AML-193 (cell line): ENCODE data around the gene JARID2.
"Not testable (repeated sequence)": the region's sequence is repeated elsewhere in the genome, so short reads cannot be mapped to it uniquely, and the experiment has no call there.

ENCODE experiments used
- DNase-seq, 2 experiments: peaks; one replicate each; lab custom pipeline; 2025; lab: John Stamatoyannopoulos, UW

JARID2 gene

GRCh38 chr6:15310680-15311079 is 64.8 kb downstream of the JARID2 start:
- DNase-seq, result no peak

GRCh38 chr6:15312500-15312899 is 66.6 kb downstream of the JARID2 start:
- DNase-seq, result peak in 1 of 2 experiments; percentile 23

- DNase-seq, result no peak
Observed at GRCh38 chr6:15313367-15313766, 67.5 kb downstream of the JARID2 start.

- DNase-seq, result no peak
Observed at GRCh38 chr6:15316754-15317153, 70.9 kb downstream of the JARID2 start.

GRCh38 chr6:15317251-15317650 is 71.4 kb downstream of the JARID2 start:
- DNase-seq, result no peak

- no peak for DNase-seq
Observed at GRCh38 chr6:15317934-15318902, 72.3 kb downstream of the JARID2 start.

- no peak for DNase-seq
Observed at GRCh38 chr6:15319677-15320076, 73.8 kb downstream of the JARID2 start.

GRCh38 chr6:15320693-15321092 is 74.8 kb downstream of the JARID2 start:
- DNase-seq, result no peak

- no peak for DNase-seq
Observed at GRCh38 chr6:15322184-15322583, 76.3 kb downstream of the JARID2 start.

GRCh38 chr6:15322781-15323536 is 77.1 kb downstream of the JARID2 start:
- no peak for DNase-seq

- not testable (repeated sequence) for DNase-seq
Observed at GRCh38 chr6:15323611-15324010, 77.7 kb downstream of the JARID2 start.

GRCh38 chr6:15324427-15324985 is 78.6 kb downstream of the JARID2 start:
- DNase-seq, result no peak

GRCh38 chr6:15325540-15325955 is 79.7 kb downstream of the JARID2 start:
- no peak for DNase-seq

- DNase-seq, result no peak
Observed at GRCh38 chr6:15326067-15326614, 80.3 kb downstream of the JARID2 start.

- no peak for DNase-seq
Observed at GRCh38 chr6:15327271-15327670, 81.4 kb downstream of the JARID2 start.

GRCh38 chr6:15329197-15329671 is 83.4 kb downstream of the JARID2 start:
- no peak for DNase-seq

- DNase-seq, result peak in 1 of 2 experiments; percentile 19
Observed at GRCh38 chr6:15330174-15330944, 84.5 kb downstream of the JARID2 start.

GRCh38 chr6:15331143-15331542 is 85.3 kb downstream of the JARID2 start:
- peak; percentile 45 to 51 for DNase-seq

- DNase-seq, result no peak
Observed at GRCh38 chr6:15331629-15332251, 85.9 kb downstream of the JARID2 start.

- DNase-seq, result no peak
Observed at GRCh38 chr6:15332446-15332845, 86.6 kb downstream of the JARID2 start.

GRCh38 chr6:15335385-15335784 is 89.5 kb downstream of the JARID2 start:
- DNase-seq, result no peak
